Activated T-cell treated with anti-CD3 and anti-CD28 coated beads for 1 hour (primary cell): ENCODE results near the gene DDX10.
"Not testable (repeated sequence)": the region's sequence is repeated elsewhere in the genome, so short reads cannot be mapped to it uniquely, and the experiment has no call there.

Experiments
- DNase-seq: peaks from one replicate; pipeline ENCODE4 v3.0.0-alpha.2; 2020; ENCODE audit warnings: low read depth

DDX10 gene

DNA sequence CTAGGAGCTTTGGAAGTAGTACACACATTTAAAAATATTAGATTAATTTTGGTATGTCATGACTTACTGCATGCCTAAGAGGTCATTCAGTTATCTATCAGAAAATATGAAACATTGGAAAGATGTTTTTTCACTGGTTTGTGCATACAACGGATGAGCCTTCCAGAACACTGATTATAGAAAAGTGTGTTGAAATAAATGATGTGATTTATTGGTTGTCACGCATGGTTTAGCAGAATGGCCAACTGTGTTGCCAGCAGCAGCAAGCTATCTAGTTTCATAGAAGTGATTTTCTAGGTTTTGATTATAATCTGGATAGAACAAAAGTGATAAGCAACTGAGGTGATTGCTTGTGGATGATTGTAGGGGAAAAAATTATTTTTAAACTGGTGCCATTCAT lies 53.6 kb downstream of the DDX10 start:
- DNase-seq: no peak

GRCh38 chr11:108724974-108725689 lies 60.3 kb downstream of the DDX10 start:
- DNase-seq: no peak

DNA sequence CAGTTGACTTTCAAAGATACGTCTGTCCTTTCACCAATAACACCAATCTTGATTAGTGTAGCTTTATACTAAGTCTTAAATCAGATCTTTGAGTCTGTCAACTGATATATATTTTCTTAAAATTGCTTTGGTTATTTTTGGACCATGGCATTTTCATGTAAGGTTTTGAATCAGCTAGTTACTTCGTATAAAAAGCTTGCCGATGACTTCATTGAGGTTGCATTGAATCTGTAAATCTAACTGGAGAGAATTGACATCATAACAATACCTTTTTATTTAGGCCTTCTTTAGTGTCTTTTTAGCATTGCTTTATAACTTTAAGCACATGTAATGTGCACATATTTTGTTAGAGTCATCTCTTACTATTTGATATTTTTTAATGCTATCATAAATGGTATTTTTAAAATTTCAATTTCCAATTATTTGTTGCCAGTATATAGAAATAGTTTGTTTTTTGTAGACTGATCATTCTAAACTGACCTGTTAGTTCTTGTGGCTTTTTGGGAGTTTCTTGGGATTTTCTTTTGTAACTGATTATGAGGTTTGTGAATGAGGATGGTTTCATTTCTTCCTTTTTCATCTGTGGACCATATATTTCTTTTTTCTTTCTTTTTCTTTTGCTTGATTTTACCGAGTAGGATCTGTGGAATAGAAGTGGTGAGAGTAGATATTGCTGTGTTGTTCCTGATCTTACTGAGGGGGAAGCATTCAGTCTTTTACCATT lies 61.4 kb downstream of the DDX10 start:
- DNase-seq: no peak

- DNase-seq: no peak
These were observed 62.8 kb downstream of the DDX10 start for GRCh38 chr11:108727665-108728064.

- no peak for DNase-seq
These were observed 64.5 kb downstream of the DDX10 start for GRCh38 chr11:108729227-108729871.

GRCh38 chr11:108732395-108732794 lies 67.5 kb downstream of the DDX10 start:
- no peak for DNase-seq

GRCh38 chr11:108733479-108734116 lies 68.7 kb downstream of the DDX10 start:
- no peak for DNase-seq

DNA sequence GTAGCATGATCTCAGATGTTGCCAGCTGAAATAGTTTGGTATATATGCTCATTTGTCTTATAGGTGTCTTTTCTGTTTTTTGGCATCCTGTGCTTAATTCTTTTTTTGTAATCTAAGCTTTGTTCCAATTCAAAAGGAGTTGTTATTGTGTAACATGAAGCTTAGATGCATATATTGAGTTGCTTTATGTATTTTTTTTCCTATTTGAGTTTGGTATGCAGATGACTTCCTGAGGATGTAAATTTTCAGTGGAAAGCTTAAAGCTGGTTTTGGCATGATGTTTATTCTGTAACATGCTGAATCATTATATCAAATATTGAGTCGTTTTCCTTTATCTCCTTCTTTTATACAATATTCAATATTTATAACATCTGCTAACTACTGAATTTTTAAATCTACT lies 69.4 kb downstream of the DDX10 start:
- DNase-seq: no peak

GRCh38 chr11:108734956-108735559 lies 70.2 kb downstream of the DDX10 start:
- DNase-seq: no peak

GRCh38 chr11:108740132-108740531 lies 75.3 kb downstream of the DDX10 start:
- not testable (repeated sequence) for DNase-seq

GRCh38 chr11:108743851-108744250 lies 79.0 kb downstream of the DDX10 start:
- DNase-seq: no peak

- no peak for DNase-seq
These were observed 84.1 kb downstream of the DDX10 start for GRCh38 chr11:108748968-108749367.

GRCh38 chr11:108751444-108751843 lies 86.6 kb downstream of the DDX10 start:
- no peak for DNase-seq

DNA sequence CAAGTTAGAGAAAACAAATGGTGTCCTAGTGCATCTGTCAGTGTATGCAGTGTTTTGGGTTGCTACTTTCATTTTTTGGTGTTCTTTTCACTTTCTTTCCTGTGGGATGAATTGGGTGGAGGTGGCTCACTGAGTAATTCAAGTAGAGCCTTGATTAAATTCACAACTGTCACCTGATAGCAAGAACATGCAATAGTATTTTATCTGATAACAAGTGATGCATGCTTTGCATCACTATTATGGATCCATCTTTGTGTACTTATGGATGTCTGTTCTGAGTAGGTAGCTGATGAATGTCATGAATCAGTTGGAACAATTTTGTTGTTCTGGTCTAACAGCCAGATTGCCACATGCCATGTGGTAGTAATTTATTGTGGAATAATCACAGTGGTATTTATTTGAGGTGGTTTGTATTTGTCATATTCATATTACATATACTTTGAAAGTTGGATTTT lies 87.5 kb downstream of the DDX10 start:
- no peak for DNase-seq

DNA sequence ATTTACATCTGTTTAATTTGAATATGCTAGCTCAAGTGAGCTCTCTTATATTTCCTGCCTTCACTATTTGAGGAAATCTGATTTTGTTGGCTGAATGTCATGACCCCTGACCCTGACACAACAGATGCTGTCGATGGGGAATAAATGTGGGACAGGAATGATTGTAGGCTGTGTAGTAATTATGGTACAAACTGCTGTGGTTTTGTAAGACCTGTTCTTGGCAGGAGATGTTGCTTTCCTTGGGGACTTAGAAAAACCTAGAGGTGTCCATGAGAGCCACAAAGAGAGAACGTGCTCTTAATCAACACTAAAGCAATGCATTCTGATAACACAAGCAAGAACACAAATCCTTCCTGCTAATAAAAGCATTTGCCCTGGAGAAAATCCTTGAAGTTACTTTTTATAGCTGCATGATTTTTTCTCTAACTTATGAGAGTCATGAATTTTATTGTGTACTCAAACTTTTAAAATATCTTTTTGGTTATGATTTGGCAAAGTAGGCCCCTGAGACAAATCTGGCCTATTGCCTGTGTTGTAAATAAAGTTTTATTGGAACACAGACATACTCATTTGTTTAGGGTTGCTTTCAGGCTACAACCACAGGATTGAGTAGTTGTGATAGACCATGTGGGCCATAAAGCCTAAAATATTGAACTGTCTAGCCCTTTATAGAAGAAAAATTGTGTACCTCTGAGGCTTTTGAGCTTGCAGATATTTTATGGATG lies 90.2 kb downstream of the DDX10 start:
- no peak for DNase-seq

DNA sequence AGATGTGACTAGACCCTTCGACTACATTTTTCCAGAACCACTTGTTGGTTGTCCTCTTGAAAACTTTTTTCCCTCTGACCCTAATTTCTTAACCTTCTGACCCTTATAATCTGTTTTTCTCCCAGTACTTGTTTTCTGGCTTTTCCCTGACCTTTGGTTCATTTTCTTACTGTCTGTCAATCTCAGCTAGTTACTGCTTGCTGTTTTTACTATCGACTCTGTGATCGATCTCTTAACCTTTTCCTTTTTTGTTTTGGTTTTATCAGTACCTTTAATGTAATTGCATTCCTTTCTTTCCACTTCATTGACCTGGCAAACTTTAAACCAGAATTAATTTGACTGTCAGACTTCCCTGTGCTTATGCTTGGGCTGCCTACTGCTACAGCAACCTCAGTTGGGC lies 92.8 kb downstream of the DDX10 start:
- DNase-seq: no peak

- DNase-seq: no peak
These were observed 93.6 kb downstream of the DDX10 start for GRCh38 chr11:108758458-108758857.

GRCh38 chr11:108766596-108767173 lies 101.8 kb downstream of the DDX10 start:
- DNase-seq: no peak

DNA sequence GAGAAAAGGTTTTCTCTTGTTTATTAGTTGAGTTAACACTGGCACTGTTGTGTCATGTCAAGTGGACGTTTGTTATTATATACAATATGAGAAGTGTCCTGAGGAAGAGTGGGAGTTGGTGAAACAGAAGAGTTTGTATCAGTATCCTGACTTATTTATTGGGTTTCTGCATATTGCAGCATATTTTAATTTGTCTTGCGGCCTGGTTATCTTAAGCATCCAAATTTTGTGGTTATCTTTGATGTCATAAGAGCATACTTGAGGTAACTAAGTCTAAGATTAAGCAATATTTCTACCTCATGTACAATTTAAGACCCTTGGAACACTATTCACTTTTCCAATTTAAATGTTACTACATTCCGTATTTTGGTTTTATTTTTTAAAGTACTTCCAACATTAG lies 103.5 kb downstream of the DDX10 start:
- no peak for DNase-seq

GRCh38 chr11:108768964-108769363 lies 104.1 kb downstream of the DDX10 start:
- DNase-seq: no peak
